DOHH2 (cell line): Measurements from ENCODE around the gene DRP2.

ENCODE experiments used
- H3F3A ChIP-seq: fragments of 200-600 bp; sonication (generic), shearing (Covaris generic); 2 replicates; pipeline ENCODE4 v1.6.0; 2016; ENCODE audit warnings: antibody characterized with exemption, mild to moderate bottlenecking; ENCODE audit not compliant: control insufficient read depth, insufficient read depth
- H3K27ac ChIP-seq: fragments of 200-600 bp; sonication (generic); 2 replicates; pipeline ENCODE4 v1.5.1; 2014; ENCODE audit warnings: low read depth, mild to moderate bottlenecking, low read length, moderate library complexity
- H3K27me3 ChIP-seq: fragments of 200-600 bp; sonication (generic); 2 replicates; pipeline ENCODE4 v1.6.1; 2014; ENCODE audit warnings: mild to moderate bottlenecking, low read length, mixed read lengths; ENCODE audit not compliant: control insufficient read depth
- H3K36me3 ChIP-seq: fragments of 200-600 bp; sonication (generic); 2 replicates; pipeline ENCODE4 v1.6.1; 2014; ENCODE audit warnings: mild to moderate bottlenecking, low read length, moderate library complexity, mixed read lengths; ENCODE audit not compliant: control insufficient read depth
- H3K4me1 ChIP-seq: fragments of 200-600 bp; sonication (generic); 2 replicates; pipeline ENCODE4 v1.6.1; 2014; ENCODE audit warnings: mild to moderate bottlenecking, low read length, mixed read lengths; ENCODE audit not compliant: control insufficient read depth
- H3K4me2 ChIP-seq: fragments of 200-600 bp; sonication (generic); 2 replicates; pipeline ENCODE4 v1.6.0; 2014; ENCODE audit warnings: mild to moderate bottlenecking, low read length, moderate library complexity
- H3K4me3 ChIP-seq: fragments of 200-600 bp; sonication (generic); 2 replicates; pipeline ENCODE4 v1.5.1; 2014; ENCODE audit warnings: mild to moderate bottlenecking, low read length, mixed read lengths
- H3K79me2 ChIP-seq: fragments of 200-600 bp; sonication (generic); 2 replicates; pipeline ENCODE4 v1.6.1; 2014; ENCODE audit warnings: mild to moderate bottlenecking, low read length, mixed read lengths; ENCODE audit not compliant: control insufficient read depth
- H3K9me2 ChIP-seq: fragments of 200-600 bp; sonication (generic); replicated peaks from 2 replicates; pipeline ENCODE4 v1.6.1; 2014; ENCODE audit warnings: mild to moderate bottlenecking, low read length, mixed read lengths; ENCODE audit not compliant: control insufficient read depth
- H3K9me3 ChIP-seq: fragments of 200-600 bp; sonication (generic); 2 replicates; pipeline ENCODE4 v1.6.1; 2014; ENCODE audit warnings: antibody characterized with exemption, low read length, mixed read lengths; ENCODE audit not compliant: control insufficient read depth, insufficient read depth
- H4K20me1 ChIP-seq: fragments of 200-600 bp; sonication (generic); 2 replicates; pipeline ENCODE4 v1.6.0; 2014; ENCODE audit warnings: low read depth, mild to moderate bottlenecking, antibody characterized with exemption, low read length, moderate library complexity; ENCODE audit not compliant: control insufficient read depth, insufficient read depth
- EZH2phosphoT487 ChIP-seq: fragments of 200-600 bp; sonication (generic); IDR thresholded peaks from 2 replicates; pipeline ENCODE4 v1.6.1; 2017; ENCODE audit warnings: borderline replicate concordance, mild to moderate bottlenecking, antibody characterized with exemption, low read length, moderate library complexity, mixed read lengths
- TF ChIP-seq, protein P1 (sequence below): fragments of 200-600 bp; sonication (generic); IDR thresholded peaks from one replicate; pipeline ENCODE4 v1.5.1; 2014; ENCODE audit warnings: antibody characterized with exemption, mild to moderate bottlenecking, low read depth, low read length; ENCODE audit not compliant: poor library complexity, severe bottlenecking

DRP2 gene

DNA sequence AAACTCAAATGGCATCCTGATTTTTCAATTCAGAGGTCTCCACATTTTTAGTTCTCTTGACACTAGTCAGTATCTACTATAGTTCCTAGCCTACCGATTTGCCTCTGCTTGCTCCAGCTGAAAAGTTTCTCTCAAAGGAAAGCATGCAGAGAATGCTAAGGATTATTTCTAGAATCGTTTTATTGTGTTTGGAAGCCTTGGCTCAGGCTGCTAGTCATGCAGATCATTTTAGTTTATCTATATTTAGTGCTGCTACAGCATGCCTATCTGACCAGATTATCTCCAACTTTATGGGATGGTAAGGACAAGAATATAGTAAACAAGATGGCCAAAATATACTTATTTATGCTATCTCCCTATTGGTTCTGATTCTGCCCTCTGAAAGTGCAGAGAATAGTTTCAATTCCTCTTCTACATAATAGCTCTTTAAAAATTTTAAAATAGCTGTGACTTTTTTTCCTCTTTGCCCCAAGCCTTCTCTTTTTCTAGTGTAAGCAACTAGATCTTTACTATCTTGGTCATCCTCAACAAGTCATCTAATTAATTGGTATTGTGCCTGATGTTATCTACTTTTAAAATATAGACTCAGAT, 15.7 kb upstream of the DRP2 start:
- Histone ChIP-seq H3K4me2 (no peak overlapping the region), H4K20me1 (no peaks in the 10 kb centered on the region), H3K27me3 (no peaks in the 10 kb centered on the region), H3K4me3 (no peak overlapping the region), H3K27ac (no peak overlapping the region), H3K9me3 (no peaks in the 10 kb centered on the region), H3F3A (no peaks in the 10 kb centered on the region), H3K9me2 (no peaks in the 10 kb centered on the region), H3K36me3 (no peaks in the 10 kb centered on the region), H3K79me2 (no peaks in the 10 kb centered on the region), H3K4me1 (peaks cover 11% of the 10 kb centered on the region)
- TF ChIP-seq EZH2phosphoT487, result no peak
- TF ChIP-seq, protein P1, sequence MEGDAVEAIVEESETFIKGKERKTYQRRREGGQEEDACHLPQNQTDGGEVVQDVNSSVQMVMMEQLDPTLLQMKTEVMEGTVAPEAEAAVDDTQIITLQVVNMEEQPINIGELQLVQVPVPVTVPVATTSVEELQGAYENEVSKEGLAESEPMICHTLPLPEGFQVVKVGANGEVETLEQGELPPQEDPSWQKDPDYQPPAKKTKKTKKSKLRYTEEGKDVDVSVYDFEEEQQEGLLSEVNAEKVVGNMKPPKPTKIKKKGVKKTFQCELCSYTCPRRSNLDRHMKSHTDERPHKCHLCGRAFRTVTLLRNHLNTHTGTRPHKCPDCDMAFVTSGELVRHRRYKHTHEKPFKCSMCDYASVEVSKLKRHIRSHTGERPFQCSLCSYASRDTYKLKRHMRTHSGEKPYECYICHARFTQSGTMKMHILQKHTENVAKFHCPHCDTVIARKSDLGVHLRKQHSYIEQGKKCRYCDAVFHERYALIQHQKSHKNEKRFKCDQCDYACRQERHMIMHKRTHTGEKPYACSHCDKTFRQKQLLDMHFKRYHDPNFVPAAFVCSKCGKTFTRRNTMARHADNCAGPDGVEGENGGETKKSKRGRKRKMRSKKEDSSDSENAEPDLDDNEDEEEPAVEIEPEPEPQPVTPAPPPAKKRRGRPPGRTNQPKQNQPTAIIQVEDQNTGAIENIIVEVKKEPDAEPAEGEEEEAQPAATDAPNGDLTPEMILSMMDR, result no peak

DNA sequence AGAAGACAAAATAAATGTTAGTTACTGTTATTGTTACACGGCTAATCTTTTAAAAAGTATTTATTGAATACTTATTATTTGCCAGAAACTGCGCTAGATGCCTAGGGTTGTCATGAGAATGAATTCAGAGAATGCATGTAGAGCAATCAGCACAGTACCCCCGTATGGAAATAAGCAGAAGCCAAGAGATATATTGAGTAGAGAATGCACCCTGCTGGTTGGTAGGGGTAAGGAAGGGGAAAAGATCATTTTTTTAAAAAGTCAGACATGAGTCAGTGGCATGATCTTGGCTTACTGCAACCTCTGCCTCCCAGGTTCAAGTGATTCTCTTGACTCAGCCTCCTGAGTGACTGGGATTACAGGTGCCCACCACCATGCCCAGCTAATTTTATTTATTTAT, 13.1 kb upstream of the DRP2 start:
- no peaks in the 10 kb centered on the region for H3K9me2 ChIP-seq
- TF ChIP-seq, protein P1, result no peak
- TF ChIP-seq EZH2phosphoT487, result no peak
- peaks cover 11% of the 10 kb centered on the region for H3K4me1 ChIP-seq
- H3K9me3 ChIP-seq, result no peaks in the 10 kb centered on the region
- no peaks in the 10 kb centered on the region for H4K20me1 ChIP-seq
- H3K27me3 ChIP-seq, result no peaks in the 10 kb centered on the region
- H3K4me3 ChIP-seq, result no peak overlapping the region
- H3F3A ChIP-seq, result no peaks in the 10 kb centered on the region
- no peak overlapping the region for H3K4me2 ChIP-seq
- H3K36me3 ChIP-seq, result no peaks in the 10 kb centered on the region
- H3K27ac ChIP-seq, result no peak overlapping the region
- H3K79me2 ChIP-seq, result no peaks in the 10 kb centered on the region

DNA sequence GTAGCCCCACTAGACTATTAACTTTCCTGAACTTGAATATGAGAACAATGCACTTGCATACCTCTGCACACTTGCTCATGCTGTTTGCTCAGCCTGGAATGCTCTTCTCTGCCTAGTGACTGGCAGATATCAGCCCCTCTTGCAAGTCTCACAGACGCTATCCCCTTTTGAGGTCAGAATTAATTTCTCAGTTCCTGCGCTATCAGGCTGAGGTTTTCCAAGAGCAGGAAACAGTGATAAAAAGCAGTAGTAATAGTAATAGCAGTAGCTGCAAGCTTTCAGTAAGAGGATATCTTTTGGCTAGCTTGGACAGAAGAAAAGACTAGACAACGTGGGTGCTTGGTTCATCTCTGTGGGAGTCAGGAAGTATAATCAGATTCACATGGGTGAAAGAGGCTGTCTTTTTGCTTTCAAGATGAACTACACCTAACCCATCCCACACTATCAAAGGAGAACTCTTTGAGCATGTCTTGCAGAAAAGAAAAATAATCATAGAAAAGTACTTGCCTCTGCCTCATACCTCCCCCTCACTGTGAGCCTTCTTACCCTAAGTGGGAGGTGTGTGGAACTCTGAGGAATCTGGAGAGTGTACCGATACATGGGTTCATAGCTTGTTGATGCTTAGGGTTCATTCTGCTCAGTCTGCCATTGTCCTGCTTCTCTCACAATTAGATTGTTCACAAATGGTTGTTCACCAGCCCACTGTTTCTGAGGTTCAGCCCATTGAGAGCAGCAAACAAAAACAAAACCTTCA, 11.3 kb upstream of the DRP2 start:
- H3F3A ChIP-seq, result no peaks in the 10 kb centered on the region
- no peaks in the 10 kb centered on the region for H4K20me1 ChIP-seq
- no peak overlapping the region for H3K4me3 ChIP-seq
- H3K9me2 ChIP-seq, result no peaks in the 10 kb centered on the region
- peaks cover 9% of the 10 kb centered on the region for H3K4me1 ChIP-seq
- no peaks in the 10 kb centered on the region for H3K79me2 ChIP-seq
- H3K27ac ChIP-seq, result no peak overlapping the region
- no peak for TF ChIP-seq EZH2phosphoT487
- TF ChIP-seq, protein P1, result no peak
- no peaks in the 10 kb centered on the region for H3K9me3 ChIP-seq
- H3K27me3 ChIP-seq, result no peaks in the 10 kb centered on the region
- no peaks in the 10 kb centered on the region for H3K36me3 ChIP-seq
- H3K4me2 ChIP-seq, result no peak overlapping the region
